Vagina (tissue), 2 donors: ENCODE results near the gene CNGA3. TPM values are rescaled to one million over a fixed set of nuclear protein-coding genes. Genes with fewer than 3 reads are reported as not detected.

Source experiments
- DNase-seq, 2 donors: peaks; one replicate each; pipeline ENCODE4 v3.0.0-alpha.2; 2017; ENCODE audit errors: extremely low spot score in 2 of 2
- H3K27ac ChIP-seq: fragments of 200-600 bp; sonication (generic); one replicate; pipeline ENCODE4 v1.5.1; 2019
- H3K27me3 ChIP-seq: fragments of 200-600 bp; sonication (generic); one replicate; pipeline ENCODE4 v1.5.1; 2019
- H3K36me3 ChIP-seq, 2 donors: fragments of 200-600 bp; sonication (generic); one replicate each; pipeline ENCODE4 v1.5.1; 2017 to 2019
- H3K4me1 ChIP-seq: fragments of 200-600 bp; sonication (generic); one replicate; pipeline ENCODE4 v1.5.1; 2019
- H3K4me3 ChIP-seq, 2 donors: fragments of 200-600 bp; sonication (generic); 1 replicate in 1 of 2; 2 replicates in 1 of 2; pipeline ENCODE4 v1.5.1; 2016 to 2019
- H3K9me3 ChIP-seq: fragments of 200-600 bp; sonication (generic); one replicate; pipeline ENCODE4 v1.5.1; 2019
- CTCF ChIP-seq, 3 experiments: fragments of 450-650 bp in 2 of 3; fragments of 200-600 bp in 1 of 3; sonication (generic) in 1 of 3; IDR thresholded peaks; one replicate each; pipeline ENCODE4 v1.5.1; 2017 to 2019; ENCODE audit warnings: antibody characterized with exemption in 3 of 3, mild to moderate bottlenecking in 2 of 3, moderate library complexity in 2 of 3
- POLR2A ChIP-seq, 2 donors: fragments of 450-650 bp; IDR thresholded peaks; one replicate each; pipeline ENCODE4 v1.6.1; 2017; ENCODE audit warnings: antibody characterized with exemption in 2 of 2, mild to moderate bottlenecking in 2 of 2, moderate library complexity in 2 of 2
- POLR2AphosphoS5 ChIP-seq, 2 donors: sonication (generic); formaldehyde crosslinking; IDR thresholded peaks; one replicate each; pipeline ENCODE4 v1.9.0; 2017; ENCODE audit warnings: antibody characterized with exemption in 2 of 2, mild to moderate bottlenecking in 2 of 2, low read depth in 1 of 2; ENCODE audit not compliant: insufficient read depth in 1 of 2
- intact Hi-C: fragments of 100-400 bp; cut with DNase I; formaldehyde crosslinking; loops from one replicate; pipeline ENCODE4 v1.15.1; 2023
- total RNA-seq: library from RNA; depleted of rRNA; stranded (reverse); fragments of >200 nt; gene quantifications from one replicate; pipeline ENCODE4 v1.2.3, GENCODE V29; 2016

Gene CNGA3
- total RNA-seq, 1 donor from 2014 or later = not detected

- intact Hi-C loops = no loop called here
- Histone ChIP-seq H3K4me3 (no peak overlapping the region), H3K27me3 (no peaks in the 10 kb centered on the region), H3K4me1 (no peaks in the 10 kb centered on the region), H3K36me3 (no peaks in the 10 kb centered on the region), H3K9me3 (no peaks in the 10 kb centered on the region), H3K27ac (no peak overlapping the region)
- no peak for TF ChIP-seq CTCF (IDR thresholded peaks at IDR 0.05)
- no peak for TF ChIP-seq POLR2A (IDR thresholded peaks at IDR 0.05)
- no peak for TF ChIP-seq POLR2AphosphoS5 (IDR thresholded peaks at IDR 0.05; ENCODE audit: insufficient read depth in 1 of 2, low read depth in 1 of 2)
- DNase-seq = no peak
These were observed 36.7 kb upstream of the CNGA3 start for GRCh38 chr2:98309580-98309979.

GRCh38 chr2:98310010-98310409 is 36.2 kb upstream of the CNGA3 start:
- H3K9me3 ChIP-seq = no peaks in the 10 kb centered on the region
- no peaks in the 10 kb centered on the region for H3K36me3 ChIP-seq
- H3K27ac ChIP-seq = no peak overlapping the region
- H3K27me3 ChIP-seq = no peaks in the 10 kb centered on the region
- H3K4me1 ChIP-seq = no peaks in the 10 kb centered on the region
- intact Hi-C loops = no loop called here
- TF ChIP-seq POLR2A (IDR thresholded peaks at IDR 0.05) = no peak
- TF ChIP-seq CTCF (IDR thresholded peaks at IDR 0.05) = no peak
- no peak for TF ChIP-seq POLR2AphosphoS5 (IDR thresholded peaks at IDR 0.05; ENCODE audit: insufficient read depth in 1 of 2, low read depth in 1 of 2)
- H3K4me3 ChIP-seq = no peak overlapping the region
- DNase-seq = no peak

GRCh38 chr2:98311090-98311489 is 35.2 kb upstream of the CNGA3 start:
- Histone ChIP-seq H3K36me3 (no peaks in the 10 kb centered on the region), H3K4me1 (no peaks in the 10 kb centered on the region), H3K9me3 (no peaks in the 10 kb centered on the region), H3K4me3 (no peak overlapping the region), H3K27ac (no peak overlapping the region), H3K27me3 (no peaks in the 10 kb centered on the region)
- DNase-seq = no peak
- no peak for TF ChIP-seq CTCF (IDR thresholded peaks at IDR 0.05)
- TF ChIP-seq POLR2AphosphoS5 (IDR thresholded peaks at IDR 0.05; ENCODE audit: insufficient read depth in 1 of 2, low read depth in 1 of 2) = no peak
- TF ChIP-seq POLR2A (IDR thresholded peaks at IDR 0.05) = no peak
- intact Hi-C loops = no loop called here

GRCh38 chr2:98311771-98312545 is 34.3 kb upstream of the CNGA3 start:
- DNase-seq = no peak
- Histone ChIP-seq H3K27me3 (no peaks in the 10 kb centered on the region), H3K27ac (no peak overlapping the region), H3K4me1 (no peaks in the 10 kb centered on the region), H3K4me3 (no peak overlapping the region), H3K9me3 (no peaks in the 10 kb centered on the region), H3K36me3 (no peaks in the 10 kb centered on the region)
- TF ChIP-seq POLR2AphosphoS5 (IDR thresholded peaks at IDR 0.05; ENCODE audit: insufficient read depth in 1 of 2, low read depth in 1 of 2) (no peak), CTCF (IDR thresholded peaks at IDR 0.05) (no peak), POLR2A (IDR thresholded peaks at IDR 0.05) (no peak)
- intact Hi-C loops = no loop called here

GRCh38 chr2:98313492-98314250 is 32.6 kb upstream of the CNGA3 start:
- intact Hi-C loops = no loop called here
- Histone ChIP-seq H3K4me3 (no peak overlapping the region), H3K36me3 (no peaks in the 10 kb centered on the region), H3K27me3 (no peaks in the 10 kb centered on the region), H3K27ac (no peak overlapping the region), H3K9me3 (no peaks in the 10 kb centered on the region), H3K4me1 (no peaks in the 10 kb centered on the region)
- no peak for TF ChIP-seq POLR2AphosphoS5 (IDR thresholded peaks at IDR 0.05; ENCODE audit: insufficient read depth in 1 of 2, low read depth in 1 of 2)
- no peak for TF ChIP-seq POLR2A (IDR thresholded peaks at IDR 0.05)
- no peak for TF ChIP-seq CTCF (IDR thresholded peaks at IDR 0.05)
- no peak for DNase-seq
